ENCODE measurements around the gene UTF1.

GRCh38 chr10:133183646-133184378 is 46.2 kb upstream of the UTF1 start:
- TF ChIP-seq POLR2A (IDR thresholded peaks at IDR 0.05; ENCODE audit: low read length) (no peak), GATA1 (IDR thresholded peaks at IDR 0.05; ENCODE audit: low read depth, low read length) (no peak)

Measured in erythroblast (primary cell).